Hepatocyte (in vitro differentiated cells): Measurements from ENCODE around the gene TDRD12. TPM values are rescaled to one million over a fixed set of nuclear protein-coding genes. Genes with fewer than 3 reads are reported as not detected.
A peak's percentile ranks its signal among the peaks of the same experiment; 100 is the strongest.

Experiments used
- DNase-seq: peaks from one replicate; pipeline ENCODE4 v3.0.0-alpha.2; 2016; ENCODE audit warnings: low spot score
- H2AFZ ChIP-seq: fragments of 200-600 bp; sonication (generic); 2 replicates; pipeline ENCODE4 v1.6.0; 2016; ENCODE audit warnings: antibody characterized with exemption, mild to moderate bottlenecking
- H3K27ac ChIP-seq: fragments of 200-600 bp; sonication (generic); 2 replicates; pipeline ENCODE4 v1.5.1; 2016; ENCODE audit warnings: mild to moderate bottlenecking
- H3K27me3 ChIP-seq: fragments of 200-600 bp; sonication (generic); 2 replicates; pipeline ENCODE4 v1.6.1; 2016
- H3K36me3 ChIP-seq: fragments of 200-600 bp; sonication (generic); replicated peaks from 2 replicates; pipeline ENCODE4 v1.5.1; 2016; ENCODE audit warnings: low read depth; ENCODE audit not compliant: insufficient read depth
- H3K4me1 ChIP-seq: fragments of 200-600 bp; sonication (generic); 2 replicates; pipeline ENCODE4 v1.5.1; 2016; ENCODE audit warnings: mild to moderate bottlenecking, moderate library complexity; ENCODE audit not compliant: insufficient read depth
- H3K4me2 ChIP-seq: fragments of 200-600 bp; sonication (generic); 2 replicates; pipeline ENCODE4 v1.6.0; 2016
- H3K4me3 ChIP-seq: fragments of 200-600 bp; sonication (generic); 2 replicates; pipeline ENCODE4 v1.5.1; 2016; ENCODE audit warnings: mild to moderate bottlenecking
- H3K79me2 ChIP-seq: fragments of 200-600 bp; sonication (generic); 2 replicates; pipeline ENCODE4 v1.6.0; 2017; ENCODE audit warnings: mild to moderate bottlenecking
- H3K9me2 ChIP-seq: fragments of 200-600 bp; sonication (generic); replicated peaks from 2 replicates; pipeline ENCODE4 v1.6.0; 2017; ENCODE audit warnings: mild to moderate bottlenecking; ENCODE audit not compliant: insufficient read depth
- H3K9me3 ChIP-seq: fragments of 200-600 bp; sonication (generic); 2 replicates; pipeline ENCODE4 v1.5.1; 2016; ENCODE audit warnings: low read depth, mild to moderate bottlenecking
- H4K20me1 ChIP-seq: fragments of 200-600 bp; sonication (generic); 2 replicates; pipeline ENCODE4 v1.6.0; 2016; ENCODE audit warnings: mild to moderate bottlenecking; ENCODE audit not compliant: insufficient read depth, poor library complexity, severe bottlenecking
- CTCF ChIP-seq: fragments of 200-600 bp; sonication (generic); IDR thresholded peaks from 2 replicates; pipeline ENCODE4 v1.5.1; 2016; ENCODE audit warnings: antibody characterized with exemption, mild to moderate bottlenecking; ENCODE audit not compliant: poor library complexity
- EZH2 ChIP-seq: fragments of 200-600 bp; sonication (generic); IDR thresholded peaks from 2 replicates; pipeline ENCODE4 v1.6.1; 2016; ENCODE audit warnings: antibody characterized with exemption, mild to moderate bottlenecking, borderline replicate concordance
- EZH2phosphoT487 ChIP-seq: fragments of 200-600 bp; sonication (generic); IDR thresholded peaks from one replicate; pipeline ENCODE4 v1.6.1; 2018; ENCODE audit warnings: antibody characterized with exemption, mild to moderate bottlenecking, low read depth, moderate library complexity; ENCODE audit not compliant: unreplicated experiment, severe bottlenecking
- WGBS: methylation state at CpG from one replicate; pipeline ENCODE4 v1.1.6; 2016; ENCODE audit warnings: low lambda C conversion rate; ENCODE audit errors: missing lambda C conversion rate; 5-methylcytosine and 5-hydroxymethylcytosine counted together
- polyA plus RNA-seq: library from polyadenylated mRNA; unstranded; fragments of >200 nt; fragmentation: Nextera tagmentation; extraction: Ambion mirVana; gene quantifications from 2 replicates; pipeline ENCODE4 v1.2.1, GENCODE V29; 2016
- small RNA-seq: library from RNA; depleted of rRNA; stranded (forward); fragments of <200 nt; gene quantifications from one replicate; pipeline ENCODE3, GENCODE V24; 2014
- total RNA-seq: library from RNA; depleted of rRNA; stranded (reverse); fragments of >200 nt; gene quantifications from 2 replicates; pipeline ENCODE4 v1.2.3, GENCODE V29; 2014

The TDRD12 gene
- total and polyA plus RNA-seq, 2 experiments from 2014 or later: 0.10 TPM; not detected in 1

- Histone ChIP-seq H3K27ac (no peak overlapping the region), H2AFZ (no peak overlapping the region), H3K36me3 (no peaks in the 10 kb centered on the region), H3K9me2 (no peaks in the 10 kb centered on the region), H3K9me3 (no peaks in the 10 kb centered on the region), H3K79me2 (no peaks in the 10 kb centered on the region), H3K4me3 (no peak overlapping the region), H3K4me2 (no peak overlapping the region), H3K4me1 (no peaks in the 10 kb centered on the region), H4K20me1 (no peaks in the 10 kb centered on the region), H3K27me3 (no peaks in the 10 kb centered on the region)
- 92% methylated on average over 9 of the region's 9 CpGs for WGBS
- no peak for TF ChIP-seq CTCF
- TF ChIP-seq EZH2phosphoT487: no peak
- TF ChIP-seq EZH2: no peak
- DNase-seq: no peak
Observed at GRCh38 chr19:32876236-32876918, 156.8 kb downstream of the TDRD12 start.

GRCh38 chr19:32876919-32877285 is 157.3 kb downstream of the TDRD12 start:
- DNase-seq: peak; percentile 72
- no peaks in the 10 kb centered on the region for H3K9me3 ChIP-seq

More at GRCh38 chr19:32876919-32877285, 157.3 kb downstream of the TDRD12 start:
- Histone ChIP-seq H3K36me3 (no peaks in the 10 kb centered on the region), H2AFZ (no peak overlapping the region), H3K4me2 (no peak overlapping the region), H3K79me2 (no peaks in the 10 kb centered on the region), H3K4me1 (no peaks in the 10 kb centered on the region), H3K4me3 (no peak overlapping the region), H4K20me1 (no peaks in the 10 kb centered on the region), H3K27ac (peak overlapping the region; percentile 31), H3K9me2 (no peaks in the 10 kb centered on the region), H3K27me3 (no peaks in the 10 kb centered on the region)
- WGBS: 47% methylated on average over 12 of the region's 12 CpGs
- no peak for TF ChIP-seq EZH2phosphoT487
- TF ChIP-seq EZH2: no peak
- TF ChIP-seq CTCF: no peak

Small RNAs within 50 kb of the gene (small RNA-seq; reads per million reads assigned to genes)
- not detected for gene RN7SKP22

Other genes with a start within 250 kb of the TDRD12 start
- 138 and 149 TPM in 2 replicates for gene PDCD5, start 138.6 kb upstream of the TDRD12 start, total RNA-seq
- 199 and 226 TPM in 2 replicates for gene PDCD5, start 138.6 kb upstream of the TDRD12 start, polyA plus RNA-seq
- gene ANKRD27, start 44.6 kb upstream of the TDRD12 start, total RNA-seq: 30.5 and 32.6 TPM in 2 replicates
- 20.9 and 24.3 TPM in 2 replicates for gene ANKRD27, start 44.6 kb upstream of the TDRD12 start, polyA plus RNA-seq
- gene RGS9BP, start 43.9 kb upstream of the TDRD12 start, total RNA-seq: 3.1 and 4.0 TPM in 2 replicates
- gene RGS9BP, start 43.9 kb upstream of the TDRD12 start, polyA plus RNA-seq: 2.1 and 3.0 TPM in 2 replicates
- 7.6 and 10.2 TPM in 2 replicates for gene NUDT19, start 27.9 kb upstream of the TDRD12 start, total RNA-seq
- gene NUDT19, start 27.9 kb upstream of the TDRD12 start, polyA plus RNA-seq: 3.8 and 5.6 TPM in 2 replicates
- gene SLC7A9, start 150.0 kb downstream of the TDRD12 start, total RNA-seq: 9.6 and 11.9 TPM in 2 replicates
- gene SLC7A9, start 150.0 kb downstream of the TDRD12 start, polyA plus RNA-seq: 6.1 and 7.6 TPM in 2 replicates